KOPT-K1 (cell line): Measurements from ENCODE around the gene PNP.

ENCODE experiments used
- H3K27ac ChIP-seq: fragments of 200-600 bp; sonication (generic); 2 replicates; pipeline ENCODE4 v1.5.1; 2016; ENCODE audit warnings: antibody characterized with exemption, mild to moderate bottlenecking, low read depth, low read length; ENCODE audit not compliant: poor library complexity, severe bottlenecking
- H3K36me3 ChIP-seq: fragments of 200-600 bp; sonication (generic); 2 replicates; pipeline ENCODE4 v1.5.1; 2017; ENCODE audit warnings: antibody characterized with exemption, mild to moderate bottlenecking, low read length, moderate library complexity; ENCODE audit not compliant: insufficient read depth
- H3K9me3 ChIP-seq: fragments of 200-600 bp; sonication (generic); 2 replicates; pipeline ENCODE4 v1.5.1; 2017; ENCODE audit warnings: antibody characterized with exemption, low read length, mild to moderate bottlenecking; ENCODE audit not compliant: insufficient read depth, poor library complexity, severe bottlenecking

PNP gene

DNA sequence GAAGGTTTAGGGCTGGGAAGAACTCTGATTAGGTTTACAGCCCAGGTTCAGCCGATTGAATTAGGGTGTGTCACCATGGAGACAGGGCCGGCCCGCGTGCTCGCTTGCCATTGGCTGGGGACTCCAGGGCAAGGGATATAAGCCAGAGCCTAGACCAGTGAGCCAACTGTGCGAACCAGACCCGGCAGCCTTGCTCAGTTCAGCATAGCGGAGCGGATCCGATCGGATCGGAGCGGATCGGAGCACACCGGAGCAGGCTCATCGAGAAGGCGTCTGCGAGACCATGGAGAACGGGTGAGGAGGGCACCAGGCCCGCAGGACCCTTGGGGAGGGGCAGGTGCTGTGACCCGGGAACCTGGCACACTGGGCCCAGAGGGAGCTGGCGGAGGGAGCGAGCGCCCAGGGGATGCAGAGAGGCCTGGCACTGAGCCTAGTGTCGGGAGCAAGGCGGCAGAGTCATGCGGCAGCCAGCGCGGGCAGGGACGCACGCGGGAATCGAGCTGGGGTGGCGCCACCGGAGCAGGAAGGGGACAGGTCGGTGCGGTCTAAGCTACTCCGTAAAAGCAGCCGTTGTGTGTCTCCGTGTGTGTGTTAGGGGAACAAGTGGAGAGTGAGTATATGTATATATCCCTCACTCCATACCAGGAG is at the start of gene PNP:
Gene PNP (plus strand): TSS at position 165 of the 648 bp plus-strand sequence. CDS start 119 bp downstream, at position 284.
- peak within 1 kb of the TSS; percentile 84 for H3K27ac ChIP-seq
- H3K9me3 ChIP-seq: no peaks in the 10 kb centered on the region
- H3K36me3 ChIP-seq: peaks cover 31% of the 10 kb centered on the region

DNA sequence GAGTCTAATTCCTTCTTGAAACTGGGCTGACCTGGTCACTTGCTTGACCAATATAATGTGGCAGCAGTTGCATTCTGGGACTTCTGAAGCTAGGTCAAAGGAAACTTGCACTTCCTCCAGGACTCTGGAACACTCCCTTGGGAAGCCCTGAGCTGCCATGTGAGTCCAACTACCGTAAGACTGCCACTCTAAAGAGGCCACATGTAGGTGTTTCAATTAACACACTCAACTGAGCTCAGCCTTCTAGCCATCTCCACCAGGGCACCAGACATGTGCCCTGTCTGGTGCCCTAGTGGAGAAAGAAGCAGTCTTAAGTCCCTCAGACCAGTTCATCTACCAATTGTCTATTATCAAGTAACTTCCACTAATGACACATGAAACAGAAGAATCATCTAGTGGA is 49.8 kb upstream of the PNP start:
- Histone ChIP-seq H3K36me3 (no peaks in the 10 kb centered on the region), H3K9me3 (no peaks in the 10 kb centered on the region), H3K27ac (no peak overlapping the region)

DNA sequence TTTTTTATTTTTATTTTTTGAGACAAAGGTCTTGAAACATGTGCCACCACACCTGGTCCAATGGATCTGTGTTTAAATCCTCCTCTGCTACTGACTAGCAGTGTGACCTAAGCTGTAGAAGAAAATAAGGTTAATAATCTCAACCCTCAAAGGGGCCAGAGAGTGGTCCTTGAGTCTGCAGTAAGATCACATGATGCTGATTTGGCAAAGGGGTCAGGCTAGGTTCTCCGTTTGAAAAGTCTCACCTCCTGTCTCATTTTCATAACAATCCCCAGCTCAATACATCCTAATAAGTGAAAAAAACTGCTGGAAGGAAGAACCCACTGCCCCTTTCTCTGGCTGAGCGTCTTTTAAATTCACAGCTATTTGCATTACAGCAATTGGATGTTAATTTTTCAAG is 47.9 kb upstream of the PNP start:
- Histone ChIP-seq H3K27ac (no peak overlapping the region), H3K36me3 (no peaks in the 10 kb centered on the region), H3K9me3 (no peaks in the 10 kb centered on the region)

DNA sequence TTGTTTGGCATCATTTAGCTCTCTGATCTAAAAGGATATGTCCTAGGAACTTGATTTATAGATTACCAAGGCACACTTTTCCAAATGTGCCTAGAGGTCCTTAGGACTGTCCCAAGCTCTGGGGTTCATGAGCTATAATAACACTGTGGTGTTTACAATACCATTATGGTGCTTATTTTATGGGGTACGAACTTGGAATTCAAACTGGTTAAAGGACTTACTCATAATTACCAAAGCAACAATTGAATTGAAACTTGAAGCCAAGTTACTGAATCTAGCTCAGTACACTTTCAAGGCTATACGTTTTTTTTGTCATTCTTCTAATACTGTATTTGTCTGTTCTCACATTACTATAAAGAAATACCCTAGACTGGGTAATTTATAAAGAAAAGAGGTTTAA is 46.3 kb upstream of the PNP start:
- Histone ChIP-seq H3K27ac (no peak overlapping the region), H3K36me3 (no peaks in the 10 kb centered on the region), H3K9me3 (no peaks in the 10 kb centered on the region)

DNA sequence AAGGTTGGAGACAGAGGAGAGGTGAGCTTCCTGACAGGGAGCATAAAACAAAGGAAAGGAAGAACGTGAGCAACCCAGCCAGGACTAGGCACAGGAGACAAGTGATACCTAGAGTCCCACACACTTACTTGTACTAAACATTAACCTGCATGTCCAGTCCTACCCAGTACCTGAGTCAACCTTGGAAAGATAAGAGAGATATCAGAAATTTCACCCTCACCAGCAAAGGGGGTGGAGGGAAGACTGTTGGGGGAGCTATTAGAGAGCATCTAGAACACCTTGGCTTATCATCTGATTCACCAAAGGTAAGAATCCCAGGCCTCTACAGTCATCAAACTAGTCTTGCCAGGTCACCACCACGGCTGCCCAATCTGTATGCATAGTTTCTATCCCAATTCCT is 44.4 kb upstream of the PNP start:
- Histone ChIP-seq H3K36me3 (no peaks in the 10 kb centered on the region), H3K9me3 (no peaks in the 10 kb centered on the region), H3K27ac (no peak overlapping the region)

DNA sequence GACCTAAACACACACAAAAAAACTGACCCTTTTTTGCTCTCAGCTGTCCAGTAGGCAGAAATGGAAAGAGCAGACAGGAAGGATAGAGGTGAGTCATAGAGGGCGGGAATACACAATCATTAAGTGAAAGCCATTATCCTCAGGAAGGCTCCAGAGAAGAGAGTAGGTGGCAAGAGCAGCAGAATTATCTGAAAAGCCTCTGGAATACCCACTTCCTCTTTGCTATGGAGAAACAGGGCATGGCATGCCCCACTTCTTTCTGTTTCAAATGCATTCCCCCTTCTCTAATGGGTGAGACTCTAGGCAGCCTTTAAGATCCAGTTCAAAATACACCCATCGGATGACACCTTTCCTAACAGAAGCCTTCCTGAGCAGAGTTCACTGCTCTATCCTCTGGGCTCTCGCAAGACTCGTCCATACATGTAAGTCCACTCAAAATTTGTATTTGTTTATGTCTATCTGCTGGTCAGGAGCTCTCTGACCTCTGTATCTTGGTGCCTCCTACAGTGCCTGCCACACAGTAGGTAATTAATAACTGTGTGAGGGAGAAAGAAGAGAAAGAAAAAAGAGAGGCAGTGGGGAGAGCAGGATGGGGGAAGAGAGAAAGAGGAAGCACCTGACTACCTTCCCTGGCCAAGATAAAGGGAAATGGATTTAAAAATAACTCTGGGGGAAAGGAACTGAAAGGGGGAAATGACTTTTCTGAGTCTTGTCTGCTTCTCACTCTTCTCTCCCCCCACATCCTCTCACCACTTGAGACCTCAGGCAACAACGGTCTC is 41.8 kb upstream of the PNP start:
- Histone ChIP-seq H3K36me3 (no peaks in the 10 kb centered on the region), H3K9me3 (no peaks in the 10 kb centered on the region), H3K27ac (peak overlapping the region; percentile 97)

DNA sequence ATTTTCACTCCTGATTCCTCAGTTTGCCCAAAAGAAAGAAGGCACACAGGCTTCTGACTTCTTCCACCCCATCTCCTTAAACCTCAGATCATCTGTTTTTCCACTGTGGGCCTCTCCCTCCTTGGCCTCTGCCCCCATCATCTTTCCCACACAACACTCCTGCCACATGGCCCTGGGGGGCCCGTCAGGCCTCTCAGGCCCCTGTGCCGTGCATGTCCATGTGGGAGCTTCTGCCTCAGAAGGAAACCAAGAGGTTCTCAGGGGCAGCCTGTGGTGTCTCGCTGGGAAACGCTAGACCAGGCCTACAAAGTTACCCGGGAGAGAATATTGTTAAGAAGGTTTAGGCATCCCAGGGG is 41.2 kb upstream of the PNP start:
- H3K36me3 ChIP-seq: no peaks in the 10 kb centered on the region
- no peaks in the 10 kb centered on the region for H3K9me3 ChIP-seq
- H3K27ac ChIP-seq: peak overlapping the region; percentile 97

DNA sequence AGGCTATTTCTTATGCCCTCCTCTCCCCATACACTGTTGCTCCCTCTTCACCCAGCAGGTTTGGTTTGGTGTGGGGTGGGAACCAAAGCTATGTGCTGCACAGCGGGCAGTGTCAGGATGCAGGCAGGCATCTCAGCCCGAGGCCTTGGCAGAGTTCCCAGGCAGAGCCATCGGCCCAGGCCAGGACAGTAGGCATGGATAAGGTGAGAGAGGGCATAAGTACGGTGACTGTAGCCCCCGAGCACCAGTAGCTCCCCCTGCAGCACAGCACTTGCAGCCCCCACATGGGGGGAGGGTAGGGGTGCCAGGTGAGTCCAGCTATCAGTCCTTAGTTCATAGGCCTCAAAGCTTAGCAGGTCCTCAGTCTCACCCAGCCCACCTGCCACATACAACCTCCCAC is 40.4 kb upstream of the PNP start:
- no peaks in the 10 kb centered on the region for H3K36me3 ChIP-seq
- peak overlapping the region; percentile 97 for H3K27ac ChIP-seq
- H3K9me3 ChIP-seq: no peaks in the 10 kb centered on the region

DNA sequence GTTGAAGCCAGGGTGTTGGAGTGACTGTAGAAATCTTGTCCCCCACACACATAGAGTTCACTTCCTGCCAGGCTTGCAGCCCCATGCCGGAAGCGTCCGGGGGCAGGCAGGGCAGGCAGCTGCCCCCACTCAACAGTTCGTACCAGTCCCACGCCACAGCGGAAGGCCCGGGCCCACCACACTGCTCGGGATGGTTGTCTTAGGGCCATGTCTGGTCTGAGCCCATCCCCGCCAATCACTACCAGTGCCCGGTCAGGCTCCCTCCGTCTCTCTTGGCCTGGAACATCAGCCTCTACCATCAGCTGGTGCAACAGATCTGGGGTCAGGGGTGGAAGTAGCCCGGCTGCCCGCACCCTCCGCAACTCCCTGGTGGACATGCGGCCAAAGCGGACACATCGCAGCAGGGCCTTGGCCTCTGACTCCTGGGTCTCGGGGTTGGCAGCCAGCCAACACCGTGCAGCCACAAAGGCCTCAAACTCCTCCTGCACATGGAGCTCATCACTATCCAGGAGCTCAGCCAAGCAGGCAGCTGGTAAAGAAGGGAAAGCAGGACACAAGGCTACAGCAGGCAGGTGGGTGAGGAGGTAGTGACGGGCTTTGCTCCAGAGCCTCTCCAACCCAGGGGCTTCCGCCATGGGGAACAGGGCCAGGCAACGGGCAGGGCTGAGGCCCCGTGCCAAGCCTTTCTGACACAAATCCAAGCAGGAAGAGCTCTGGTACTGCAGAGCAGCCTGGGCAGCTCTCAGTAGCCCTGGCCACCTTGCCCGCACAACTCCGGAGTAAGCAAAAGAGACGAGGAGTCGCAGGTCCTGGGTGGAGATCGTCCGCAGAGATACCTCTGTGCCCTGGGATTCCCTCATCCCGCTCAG is 39.2 kb upstream of the PNP start:
- no peaks in the 10 kb centered on the region for H3K36me3 ChIP-seq
- no peaks in the 10 kb centered on the region for H3K9me3 ChIP-seq
- peak overlapping the region; percentile 97 for H3K27ac ChIP-seq

DNA sequence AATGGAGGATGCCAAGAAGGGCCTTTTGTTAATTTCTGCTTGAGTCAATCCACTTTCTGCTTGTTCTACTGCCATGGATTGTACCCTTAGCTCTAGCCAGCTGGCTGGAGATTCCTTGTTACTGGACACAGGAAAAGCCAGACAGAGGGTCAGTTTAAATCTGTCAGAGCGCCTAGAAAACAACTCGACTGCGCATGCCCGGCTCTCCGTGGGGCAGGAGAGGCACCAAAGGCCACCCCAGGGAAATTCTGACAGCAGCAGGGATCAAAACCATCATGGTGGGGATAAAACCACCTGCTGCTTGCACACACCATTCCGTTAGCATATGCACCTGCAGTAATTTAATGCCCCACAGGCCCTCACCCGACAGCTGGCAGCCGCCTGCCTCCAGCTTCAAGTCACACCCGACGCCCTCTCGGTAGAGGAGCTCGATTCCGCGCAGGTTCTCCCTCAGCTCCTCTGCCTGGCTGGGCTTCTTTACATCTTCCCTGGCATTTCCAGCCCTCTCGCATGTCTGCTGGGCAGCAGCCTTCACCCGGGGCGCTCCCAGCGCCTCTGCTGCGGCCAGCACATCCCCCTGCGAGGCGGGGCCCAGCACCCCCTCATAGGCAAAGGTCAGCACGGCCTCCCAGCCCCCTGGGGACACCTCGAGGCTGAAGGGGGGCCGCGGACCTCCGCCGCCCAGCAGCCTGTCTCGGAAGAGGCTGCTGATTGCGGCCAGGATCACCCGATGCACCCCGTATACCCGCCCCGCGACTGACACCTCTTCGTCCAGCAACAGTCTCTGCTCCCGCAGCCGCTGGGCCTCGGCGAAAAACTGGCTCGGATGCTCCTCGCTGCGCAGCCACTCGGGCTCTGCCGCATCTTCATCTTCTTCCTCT is 34.3 kb upstream of the PNP start:
- Histone ChIP-seq H3K9me3 (no peaks in the 10 kb centered on the region), H3K27ac (no peak overlapping the region), H3K36me3 (no peaks in the 10 kb centered on the region)

DNA sequence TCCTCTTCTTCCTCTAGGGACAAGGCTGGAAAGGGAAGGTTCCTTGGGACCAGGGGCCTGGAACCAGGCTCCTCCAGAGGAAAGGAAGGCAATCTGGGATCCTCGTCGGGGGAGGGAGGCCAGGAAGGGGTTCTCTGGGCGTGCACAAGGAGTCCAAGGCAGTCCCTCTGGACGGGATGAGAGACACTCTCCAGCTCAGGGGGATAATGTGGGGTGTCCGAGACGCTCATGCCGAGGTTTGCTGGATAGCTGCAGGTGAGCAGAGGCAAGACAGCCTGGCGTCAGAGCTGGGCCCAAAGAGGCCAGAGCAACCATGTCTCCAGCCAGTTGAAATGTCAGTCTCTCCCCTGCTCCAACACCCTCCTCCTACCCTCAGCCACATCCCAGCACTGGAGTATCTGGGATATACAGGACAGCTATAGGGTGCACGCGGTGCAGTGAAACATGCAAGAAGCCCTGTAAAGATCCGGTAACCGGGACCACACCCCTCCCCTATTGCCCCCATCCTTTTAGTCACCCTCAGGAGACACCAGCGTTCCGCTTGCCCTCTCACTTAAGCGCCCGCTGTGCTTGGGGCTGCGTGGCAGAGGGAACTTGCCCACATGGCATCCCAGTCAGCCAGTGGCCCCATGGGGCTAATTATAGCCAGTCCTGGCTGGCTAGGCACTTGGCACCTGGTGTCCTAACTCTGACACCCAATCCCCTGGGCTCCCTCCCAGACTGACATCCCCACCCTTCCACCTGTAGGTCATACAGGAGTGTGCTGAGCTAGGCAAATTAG is 33.4 kb upstream of the PNP start, which contains the start of gene KLHL33:
Gene KLHL33 (minus strand): TSS at position 585 of the 781 bp plus-strand sequence. CDS start 355 bp downstream, at position 230.
- no peak within 1 kb of the TSS for H3K27ac ChIP-seq
- H3K36me3 ChIP-seq: no peaks in the 10 kb centered on the region
- no peaks in the 10 kb centered on the region for H3K9me3 ChIP-seq

DNA sequence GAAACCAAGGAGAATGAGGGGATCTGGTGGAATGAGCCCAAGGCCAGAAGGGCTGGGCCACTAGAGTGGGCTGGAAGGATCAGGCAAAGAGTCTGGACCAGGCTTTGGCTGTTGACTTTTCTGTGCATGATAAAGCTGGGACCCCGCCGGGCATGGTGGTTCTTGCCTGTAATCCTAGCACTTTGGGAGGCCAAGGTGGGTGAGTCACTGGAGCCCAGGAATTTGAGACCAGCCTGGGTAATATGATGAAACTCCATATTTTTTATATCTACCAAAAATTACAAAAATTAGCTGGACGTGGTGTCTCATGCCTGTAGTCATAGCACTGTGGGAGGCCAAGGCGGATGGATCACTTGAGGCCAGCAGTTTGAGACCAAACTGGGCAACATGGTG is 32.8 kb upstream of the PNP start:
- Histone ChIP-seq H3K9me3 (no peaks in the 10 kb centered on the region), H3K27ac (no peak overlapping the region), H3K36me3 (no peaks in the 10 kb centered on the region)

DNA sequence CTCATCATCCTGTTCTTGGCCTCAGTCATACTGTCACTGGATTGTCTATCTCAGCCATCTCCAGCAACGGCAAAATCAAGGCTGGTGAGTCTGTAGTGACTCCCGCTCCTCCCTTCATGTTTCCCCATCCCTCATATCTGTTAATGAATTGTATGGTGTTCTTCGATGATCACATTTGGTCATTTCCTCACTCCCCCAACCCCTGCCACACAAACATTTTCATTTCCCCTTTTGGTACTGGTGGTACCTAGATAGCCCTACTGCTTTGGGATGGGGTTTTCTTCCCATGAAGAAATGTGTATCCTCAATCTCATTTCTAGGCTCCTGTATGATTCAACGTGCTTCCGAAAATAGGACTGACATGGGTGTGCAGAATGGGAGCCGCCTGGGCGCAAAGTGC is 30.5 kb upstream of the PNP start:
- Histone ChIP-seq H3K9me3 (no peaks in the 10 kb centered on the region), H3K36me3 (no peaks in the 10 kb centered on the region), H3K27ac (no peak overlapping the region)

DNA sequence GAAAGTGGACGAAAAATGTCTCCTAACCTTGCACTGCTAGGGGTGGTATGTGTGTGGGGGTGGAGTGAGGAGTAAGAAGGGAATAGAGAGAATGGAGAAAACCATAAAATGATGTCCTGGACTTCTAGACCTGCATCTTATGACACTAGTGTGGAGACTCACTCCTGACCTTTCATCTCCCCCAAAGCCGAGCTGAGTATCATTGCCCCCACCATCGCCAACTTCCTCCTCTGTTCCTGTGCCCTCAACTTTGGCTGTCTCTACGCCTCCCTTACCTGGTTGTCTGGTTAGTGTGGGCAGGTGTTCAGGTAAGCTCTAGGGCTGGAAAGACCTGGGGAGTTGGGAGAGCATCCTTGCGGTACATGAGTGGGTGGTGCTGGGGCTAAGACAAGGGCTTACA is 28.7 kb upstream of the PNP start:
- Histone ChIP-seq H3K9me3 (no peaks in the 10 kb centered on the region), H3K27ac (peak overlapping the region; percentile 35), H3K36me3 (peaks cover 12% of the 10 kb centered on the region)
